A549 (cell line): ENCODE results near the gene REN. TPM values are rescaled to one million over a fixed set of nuclear protein-coding genes. Genes with fewer than 3 reads are reported as not detected.

Experiments
- ATAC-seq, 2 experiments: fragments of 200-7000 bp in 1 of 2; fragments of >200 bp in 1 of 2; cut with Nextera tagmentation in 1 of 2; cut with Tn5 transposase in 1 of 2; 3 replicates each; pipeline versions ENCODE4 v1.8.0 to v1.9.1; 2018 to 2020; ENCODE audit warnings: mild to moderate bottlenecking in 1 of 2, moderate library complexity in 1 of 2
- CTCF ChIA-PET: fragments of 300-600 bp; sonication (Branson Sonifier 250); formaldehyde crosslinking; extraction: SDS; loops from one replicate; lab custom pipeline; 2021; ENCODE audit warnings: antibody characterized with exemption, inconsistent platforms; lab: Yijun Ruan, JAX
- POLR2A ChIA-PET: fragments of 350-600 bp; formaldehyde crosslinking; extraction: SDS; loops from one replicate; lab custom pipeline; 2021; ENCODE audit warnings: antibody characterized with exemption, inconsistent platforms; lab: Yijun Ruan, JAX
- DNase-seq, 2 experiments: peaks; one replicate each; pipeline versions ENCODE4 v3.0.0 to v3.0.0-alpha.2; 2011 to 2016; ENCODE audit warnings: low read depth in 1 of 2, low spot score in 1 of 2
- FAIRE-seq: peaks from 2 replicates; lab custom pipeline; 2011; peaks lifted over from hg19 to GRCh38; lab: Jason Lieb, UNC
- H3K27ac ChIP-seq, 2 experiments: fragments of >200 bp; sonication (Bioruptor Twin); formaldehyde crosslinking; 3 replicates each; pipeline ENCODE4 v1.5.1; 2016 to 2017
- H3K4me1 ChIP-seq: fragments of >200 bp; sonication (Bioruptor Twin); formaldehyde crosslinking; 3 replicates; pipeline ENCODE4 v1.6.1; 2016
- H3K4me2 ChIP-seq: fragments of >200 bp; sonication (Bioruptor Twin); formaldehyde crosslinking; 3 replicates; pipeline ENCODE4 v1.6.1; 2016
- H3K4me3 ChIP-seq: fragments of >200 bp; sonication (Bioruptor Twin); formaldehyde crosslinking; 3 replicates; pipeline ENCODE4 v1.5.1; 2016
- H3K9me3 ChIP-seq: fragments of >200 bp; sonication (Bioruptor Twin); formaldehyde crosslinking; 3 replicates; pipeline ENCODE4 v1.6.1; 2016
- ATOH8 ChIP-seq: fragments of 250-450 bp; sonication (Bioruptor Pico); IDR thresholded peaks from 2 replicates; pipeline ENCODE4 v1.5.0; 2020; ENCODE audit warnings: low read depth, mild to moderate bottlenecking, moderate library complexity
- BCL3 ChIP-seq: fragments of >200 bp; sonication (Bioruptor Twin); formaldehyde crosslinking; IDR thresholded peaks from 3 replicates; pipeline ENCODE4 v1.6.1; 2016
- BHLHE40 ChIP-seq: IDR thresholded peaks from 2 replicates; pipeline ENCODE4 v1.6.1; 2012; ENCODE audit warnings: low read depth, low read length, inconsistent platforms
- CBX2 ChIP-seq: fragments of 200-600 bp; sonication (generic); IDR thresholded peaks from 2 replicates; pipeline ENCODE4 v1.6.1; 2016; ENCODE audit warnings: low read depth, mild to moderate bottlenecking, borderline replicate concordance
- CBX8 ChIP-seq: fragments of 200-600 bp; sonication (generic); IDR thresholded peaks from 2 replicates; pipeline ENCODE4 v1.6.1; 2016
- CHD4 ChIP-seq: fragments of 200-600 bp; sonication (generic); IDR thresholded peaks from 2 replicates; pipeline ENCODE4 v1.6.1; 2016; ENCODE audit warnings: antibody characterized with exemption, mild to moderate bottlenecking, borderline replicate concordance
- CTCF ChIP-seq: fragments of >200 bp; sonication (Bioruptor Twin); formaldehyde crosslinking; IDR thresholded peaks from 3 replicates; pipeline ENCODE4 v1.5.1; 2016
- EP300 ChIP-seq, 2 experiments: fragments of >200 bp; sonication (Bioruptor Twin); formaldehyde crosslinking; IDR thresholded peaks; 2 replicates in 1 of 2; 3 replicates in 1 of 2; pipeline ENCODE4 v1.6.1; 2016 to 2017
- FOXS1 ChIP-seq: fragments of 250-450 bp; sonication (Bioruptor Pico); IDR thresholded peaks from 2 replicates; pipeline ENCODE4 v1.5.0; 2020; ENCODE audit warnings: mild to moderate bottlenecking, moderate library complexity
- HES2 ChIP-seq: fragments of >200 bp; sonication (Bioruptor Twin); formaldehyde crosslinking; IDR thresholded peaks from 2 replicates; pipeline ENCODE4 v1.6.1; 2016
- HMGXB4 ChIP-seq: fragments of 250-450 bp; sonication (Bioruptor Pico); IDR thresholded peaks from 2 replicates; pipeline ENCODE4 v1.5.0; 2021; ENCODE audit warnings: mild to moderate bottlenecking, moderate library complexity, borderline replicate concordance
- HOXA7 ChIP-seq: fragments of 250-450 bp; sonication (Bioruptor Pico); IDR thresholded peaks from 2 replicates; pipeline ENCODE4 v1.5.0; 2020; ENCODE audit warnings: mild to moderate bottlenecking, moderate library complexity
- HOXB13 ChIP-seq: fragments of 250-450 bp; sonication (Bioruptor Pico); IDR thresholded peaks from 2 replicates; pipeline ENCODE4 v1.5.0; 2020; ENCODE audit warnings: low read depth, mild to moderate bottlenecking, moderate library complexity
- HOXB5 ChIP-seq: fragments of 250-450 bp; sonication (Bioruptor Pico); IDR thresholded peaks from 2 replicates; pipeline ENCODE4 v1.5.0; 2020; ENCODE audit warnings: mild to moderate bottlenecking, moderate library complexity
- KDM5A ChIP-seq: fragments of 200-600 bp; sonication (generic); IDR thresholded peaks from 2 replicates; pipeline ENCODE4 v1.6.1; 2016; ENCODE audit warnings: antibody characterized with exemption, mild to moderate bottlenecking
- MAZ ChIP-seq: fragments of 150-350 bp; IDR thresholded peaks from 2 replicates; pipeline ENCODE4 v1.6.1; 2014; ENCODE audit warnings: antibody characterized with exemption, low read depth, low read length, borderline replicate concordance
- NPAS2 ChIP-seq: fragments of 250-450 bp; sonication (Bioruptor Pico); IDR thresholded peaks from 2 replicates; pipeline ENCODE4 v1.8.0; 2022; ENCODE audit warnings: mild to moderate bottlenecking, moderate library complexity, borderline replicate concordance
- PBX3 ChIP-seq: IDR thresholded peaks from 2 replicates; pipeline ENCODE4 v1.6.1; 2012
- PHF8 ChIP-seq: fragments of 200-600 bp; sonication (generic); IDR thresholded peaks from 2 replicates; pipeline ENCODE4 v1.6.1; 2016; ENCODE audit warnings: low read depth, mild to moderate bottlenecking, antibody characterized with exemption, moderate library complexity, borderline replicate concordance
- POLR2A ChIP-seq: IDR thresholded peaks from 2 replicates; pipeline ENCODE4 v1.6.1; 2012; ENCODE audit warnings: mild to moderate bottlenecking, low read length
- POLR2AphosphoS2 ChIP-seq: conservative IDR thresholded peaks from 2 replicates; pipeline ENCODE4 v1.6.1; 2012; ENCODE audit warnings: low read length, improper control_type of control experiment, inconsistent platforms
- RAD21 ChIP-seq, 2 experiments: fragments of >200 bp in 1 of 2; sonication (Bioruptor Twin) in 1 of 2; formaldehyde crosslinking in 1 of 2; IDR thresholded peaks in 1 of 2; conservative IDR thresholded peaks in 1 of 2; 2 replicates in 1 of 2; 3 replicates in 1 of 2; pipeline ENCODE4 v1.6.1; 2012 to 2018; ENCODE audit warnings: inconsistent platforms in 1 of 2
- REST ChIP-seq: fragments of 200-600 bp; sonication (generic); IDR thresholded peaks from 2 replicates; pipeline ENCODE4 v1.6.1; 2016; ENCODE audit warnings: antibody characterized with exemption, mild to moderate bottlenecking, moderate library complexity
- TFCP2L1 ChIP-seq: fragments of 250-450 bp; sonication (Bioruptor Pico); IDR thresholded peaks from 2 replicates; pipeline ENCODE4 v1.5.0; 2021; ENCODE audit warnings: mild to moderate bottlenecking
- ZC3H11A ChIP-seq: fragments of 450-650 bp; IDR thresholded peaks from 2 replicates; pipeline ENCODE4 v1.6.1; 2014; ENCODE audit warnings: antibody characterized with exemption, mild to moderate bottlenecking
- WGBS: methylation state at CpG from one replicate; pipeline ENCODE4 v1.1.6; 2017; ENCODE audit errors: missing lambda C conversion rate; 5-methylcytosine and 5-hydroxymethylcytosine counted together
- polyA plus RNA-seq, 4 experiments: library from polyadenylated mRNA; depleted of rRNA in 3 of 4; stranded (reverse); fragments of >200 nt; fragmentation: RNase III in 1 of 4; extraction: RNeasy Plus Mini Kit Qiagen cat#74134 plus additional on column Dnase treatment in 1 of 4; gene quantifications; 2 replicates in 3 of 4; 3 replicates in 1 of 4; pipeline ENCODE4 v1.2.3, GENCODE V29; 2011 to 2017

The REN gene
- polyA plus RNA-seq, 2 of the 4 experiments (the other 2 are of a cell fraction): not detected

GRCh38 chr1:204126956-204127355, 39.2 kb downstream of the REN start:
- Histone ChIP-seq H3K4me1 (peaks cover 31% of the 10 kb centered on the region), H3K9me3 (no peaks in the 10 kb centered on the region), H3K4me3 (no peak overlapping the region), H3K27ac (peak overlapping the region in 1 of 2 experiments; percentile 57; a peak in 3 of 6 replicates), H3K4me2 (no peak overlapping the region)
- ChIA-PET CTCF (interaction anchor here (0.5 to 32.2 kb wide), 12 partner anchors 8 to 319 kb away, joined by 3 to 757 read pairs (median 8); partner anchors contain the start of genes SNRPE and SOX13), POLR2A (interaction anchor here (1.1 to 3.9 kb wide), 2 partner anchors 54 to 255 kb away, joined by 4 to 40 read pairs; partner anchors contain the start of gene SOX13)
- DNase-seq (no peak), FAIRE-seq (no peak), ATAC-seq (no peak)
- 39% methylated on average over 7 of the region's 7 CpGs for WGBS
- no peak for TF ChIP-seq ATOH8 (CRISPR knock-in tag)
- no peak for TF ChIP-seq BHLHE40
- TF ChIP-seq HOXA7 (CRISPR knock-in tag): no peak
- no peak for TF ChIP-seq HES2
- no peak for TF ChIP-seq FOXS1 (CRISPR knock-in tag)
- no peak for TF ChIP-seq CBX8
- no peak for TF ChIP-seq HOXB13
- TF ChIP-seq CHD4: no peak
- no peak for TF ChIP-seq ZC3H11A
- no peak for TF ChIP-seq NPAS2
- TF ChIP-seq TFCP2L1 (CRISPR knock-in tag): no peak
- no peak for TF ChIP-seq HMGXB4 (CRISPR knock-in tag)
- TF ChIP-seq EP300 (IDR thresholded peaks at IDR 0.05): no peak
- no peak for TF ChIP-seq PBX3

- CTCF ChIA-PET: interaction anchor here (0.5 to 32.2 kb wide), 6 partner anchors 8 to 260 kb away, joined by 3 to 757 read pairs (median 20); partner anchors contain the start of gene SNRPE
- ATAC-seq (no peak), FAIRE-seq (no peak), DNase-seq (no peak)
- POLR2A ChIA-PET: no interaction called here
- Histone ChIP-seq H3K9me3 (no peaks in the 10 kb centered on the region), H3K4me3 (no peak overlapping the region), H3K4me2 (no peak overlapping the region), H3K4me1 (peaks cover 29% of the 10 kb centered on the region), H3K27ac (no peak overlapping the region)
- no peak for TF ChIP-seq PHF8
- no peak for TF ChIP-seq HOXA7 (CRISPR knock-in tag)
- TF ChIP-seq KDM5A: no peak
- TF ChIP-seq CTCF: no peak
- no peak for TF ChIP-seq MAZ
- TF ChIP-seq CBX2: no peak
- no peak for TF ChIP-seq BCL3
- no peak for TF ChIP-seq RAD21 (conservative IDR thresholded peaks at IDR 0.05 in 1 of 2, IDR thresholded peaks at IDR 0.05 in 1 of 2)
- TF ChIP-seq HOXB5 (CRISPR knock-in tag): no peak
- no peak for TF ChIP-seq POLR2A
- no peak for TF ChIP-seq REST
- no peak for TF ChIP-seq CHD4
- no peak for TF ChIP-seq POLR2AphosphoS2
- 76% methylated on average over 8 of the region's 8 CpGs for WGBS
Measured at GRCh38 chr1:204126386-204126785, 39.8 kb downstream of the REN start.
